Measurements from ENCODE around the gene CTSL. TPM values are rescaled to one million over a fixed set of nuclear protein-coding genes. Genes with fewer than 3 reads are reported as not detected.

The CTSL gene
- total RNA-seq, 3 donors from 2014 or later (not counting 1 experiment from before 2014, with no cell fraction given), result 1.2 to 4.4 (median 1.2) TPM

- Histone ChIP-seq H3K9me3 (ENCODE audit: control insufficient read depth, insufficient read depth, low read length) (no peaks in the 10 kb centered on the region), H3K4me1 (ENCODE audit: control insufficient read depth, insufficient read depth, low read length) (no peaks in the 10 kb centered on the region), H3K36me3 (ENCODE audit: control insufficient read depth, insufficient read depth, low read length) (no peaks in the 10 kb centered on the region), H3K27me3 (ENCODE audit: control insufficient read depth, insufficient read depth, low read length) (no peaks in the 10 kb centered on the region), H3K27ac (ENCODE audit: low read length) (no peak overlapping the region), H3K4me3 (ENCODE audit: low read length) (no peak overlapping the region)
- Mint-ChIP-seq H3K36me3 (no peaks in the 10 kb centered on the region), H3K27ac (no peak overlapping the region), H3K4me3 (no peak overlapping the region), H3K4me1 (peaks cover 6% of the 10 kb centered on the region in 2 donors), H3K27me3 (ENCODE audit: low read depth in 2 of 2) (no peaks in the 10 kb centered on the region), H3K9me3 (no peaks in the 10 kb centered on the region)
- TF ChIP-seq CTCF (IDR thresholded peaks at IDR 0.05), result no peak
- no peak for ATAC-seq
- intact Hi-C loops (cut with micrococcal nuclease), result no loop called here
- WGBS (ENCODE audit: insufficient coverage), result 94% methylated on average over 4 of the region's 4 CpGs
- DNase-seq, result no peak
Measured at GRCh38 chr9:87682618-87683017, 43.3 kb upstream of the CTSL start.

GRCh38 chr9:87683751-87684626, 41.9 kb upstream of the CTSL start:
- H3K27me3 Mint-ChIP-seq (ENCODE audit: low read depth in 2 of 2), result no peaks in the 10 kb centered on the region
- peaks cover 6% of the 10 kb centered on the region in 2 donors for H3K4me1 Mint-ChIP-seq
- DNase-seq (no peak), ATAC-seq (peak in 1 of 3 donors; percentile 35)
- Histone ChIP-seq H3K9me3 (ENCODE audit: control insufficient read depth, insufficient read depth, low read length) (no peaks in the 10 kb centered on the region), H3K4me3 (ENCODE audit: low read length) (no peak overlapping the region), H3K27me3 (ENCODE audit: control insufficient read depth, insufficient read depth, low read length) (no peaks in the 10 kb centered on the region), H3K36me3 (ENCODE audit: control insufficient read depth, insufficient read depth, low read length) (no peaks in the 10 kb centered on the region), H3K27ac (ENCODE audit: low read length) (no peak overlapping the region), H3K4me1 (ENCODE audit: control insufficient read depth, insufficient read depth, low read length) (no peaks in the 10 kb centered on the region)
- no peaks in the 10 kb centered on the region for H3K9me3 Mint-ChIP-seq
- intact Hi-C loops (cut with micrococcal nuclease), result no loop called here
- WGBS (ENCODE audit: insufficient coverage), result 86% methylated on average over 24 of the region's 24 CpGs
- no peak overlapping the region for H3K4me3 Mint-ChIP-seq
- H3K27ac Mint-ChIP-seq, result no peak overlapping the region
- TF ChIP-seq CTCF (IDR thresholded peaks at IDR 0.05), result no peak
- H3K36me3 Mint-ChIP-seq, result no peaks in the 10 kb centered on the region

GRCh38 chr9:87684627-87685219, 41.2 kb upstream of the CTSL start:
- H3K9me3 ChIP-seq (ENCODE audit: control insufficient read depth, insufficient read depth, low read length), result no peaks in the 10 kb centered on the region
- no peak overlapping the region for H3K4me3 ChIP-seq (ENCODE audit: low read length)
- Mint-ChIP-seq H3K4me1 (peaks cover 6% of the 10 kb centered on the region in 2 donors), H3K27me3 (ENCODE audit: low read depth in 2 of 2) (no peaks in the 10 kb centered on the region), H3K27ac (no peak overlapping the region), H3K9me3 (no peaks in the 10 kb centered on the region), H3K4me3 (no peak overlapping the region), H3K36me3 (no peaks in the 10 kb centered on the region)
- ATAC-seq, result no peak
- TF ChIP-seq CTCF (IDR thresholded peaks at IDR 0.05), result no peak
- no peaks in the 10 kb centered on the region for H3K4me1 ChIP-seq (ENCODE audit: control insufficient read depth, insufficient read depth, low read length)
- H3K36me3 ChIP-seq (ENCODE audit: control insufficient read depth, insufficient read depth, low read length), result no peaks in the 10 kb centered on the region
- H3K27me3 ChIP-seq (ENCODE audit: control insufficient read depth, insufficient read depth, low read length), result no peaks in the 10 kb centered on the region
- intact Hi-C loops (cut with micrococcal nuclease), result no loop called here
- DNase-seq, result no peak
- 85% methylated on average over 11 of the region's 11 CpGs for WGBS (ENCODE audit: insufficient coverage)
- no peak overlapping the region for H3K27ac ChIP-seq (ENCODE audit: low read length)
